A673 (cell line): ENCODE data around the gene PAX5.

Experiments used
- EZH2 ChIP-seq: fragments of 200-600 bp; sonication (generic); IDR thresholded peaks from 2 replicates; pipeline ENCODE4 v1.6.1; 2017; ENCODE audit warnings: borderline replicate concordance, low read depth, mild to moderate bottlenecking, mixed read lengths, antibody characterized with exemption, low read length; ENCODE audit not compliant: poor library complexity, severe bottlenecking
- TF ChIP-seq, protein P1 (sequence below): fragments of 300-800, 200-600 bp; sonication (generic); conservative IDR thresholded peaks from 2 replicates; pipeline ENCODE4 v1.5.1; 2017; ENCODE audit warnings: low read depth, mild to moderate bottlenecking, antibody characterized with exemption, low read length, moderate library complexity, mixed read lengths

DNA sequence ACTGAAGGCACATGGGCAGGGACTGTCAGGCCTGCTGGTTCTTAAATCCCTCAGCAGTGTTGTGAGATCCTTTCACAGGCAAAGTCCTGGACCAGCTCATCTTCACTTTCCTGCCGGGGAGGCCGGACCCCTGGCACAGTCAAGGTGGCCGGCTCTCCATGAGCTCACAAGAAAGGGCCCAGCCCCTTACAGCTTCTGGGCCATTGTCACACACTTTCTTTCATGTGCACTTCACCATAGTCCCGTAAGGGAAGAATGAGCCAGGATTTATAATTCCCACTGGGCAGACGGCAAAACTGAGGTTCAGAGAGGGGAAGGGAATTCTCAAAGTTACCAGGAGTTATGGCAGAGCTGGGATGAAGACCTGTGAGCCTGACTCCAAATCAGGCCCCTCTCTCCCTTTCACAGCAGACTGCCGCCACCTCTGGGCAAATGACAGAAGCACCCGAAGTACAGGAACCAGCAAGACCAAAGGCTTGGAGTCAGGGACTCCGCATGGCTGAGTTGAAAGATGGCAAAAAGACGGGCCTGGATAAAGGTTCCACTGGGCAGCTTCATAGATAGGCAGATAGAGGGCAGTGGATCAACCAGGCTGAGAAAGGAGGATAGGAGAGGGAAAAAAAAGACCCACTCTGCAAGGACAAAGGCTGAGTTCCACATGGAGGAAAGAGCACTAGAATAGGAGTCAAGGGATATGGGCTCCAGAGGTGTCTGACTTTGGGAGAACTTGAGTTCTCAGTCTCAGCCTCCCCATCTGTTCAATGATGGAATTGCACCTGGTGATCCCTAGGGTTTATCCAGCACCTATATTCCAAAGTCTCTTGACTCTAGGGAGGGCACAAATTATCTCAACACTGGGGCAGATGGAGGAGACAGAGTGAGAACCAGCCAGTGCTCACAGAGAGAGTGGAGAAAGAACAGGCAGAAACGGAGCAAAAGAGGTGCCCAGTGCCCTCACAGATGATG, 128.7 kb downstream of the PAX5 start:
- no peak for TF ChIP-seq EZH2
- TF ChIP-seq, protein P1, sequence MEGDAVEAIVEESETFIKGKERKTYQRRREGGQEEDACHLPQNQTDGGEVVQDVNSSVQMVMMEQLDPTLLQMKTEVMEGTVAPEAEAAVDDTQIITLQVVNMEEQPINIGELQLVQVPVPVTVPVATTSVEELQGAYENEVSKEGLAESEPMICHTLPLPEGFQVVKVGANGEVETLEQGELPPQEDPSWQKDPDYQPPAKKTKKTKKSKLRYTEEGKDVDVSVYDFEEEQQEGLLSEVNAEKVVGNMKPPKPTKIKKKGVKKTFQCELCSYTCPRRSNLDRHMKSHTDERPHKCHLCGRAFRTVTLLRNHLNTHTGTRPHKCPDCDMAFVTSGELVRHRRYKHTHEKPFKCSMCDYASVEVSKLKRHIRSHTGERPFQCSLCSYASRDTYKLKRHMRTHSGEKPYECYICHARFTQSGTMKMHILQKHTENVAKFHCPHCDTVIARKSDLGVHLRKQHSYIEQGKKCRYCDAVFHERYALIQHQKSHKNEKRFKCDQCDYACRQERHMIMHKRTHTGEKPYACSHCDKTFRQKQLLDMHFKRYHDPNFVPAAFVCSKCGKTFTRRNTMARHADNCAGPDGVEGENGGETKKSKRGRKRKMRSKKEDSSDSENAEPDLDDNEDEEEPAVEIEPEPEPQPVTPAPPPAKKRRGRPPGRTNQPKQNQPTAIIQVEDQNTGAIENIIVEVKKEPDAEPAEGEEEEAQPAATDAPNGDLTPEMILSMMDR = 0 out of 2 replicates have a peak, but pooled peaks have one; percentile 23
